NCI-H82 (cell line): Measurements from ENCODE around the gene SPIRE1.
"Not testable (repeated sequence)": the region's sequence is repeated elsewhere in the genome, so short reads cannot be mapped to it uniquely, and the experiment has no call there.

Experiments
- DNase-seq: peaks from one replicate; lab custom pipeline; 2025; lab: John Stamatoyannopoulos, UW

Gene SPIRE1

GRCh38 chr18:12552879-12553242 is 105.0 kb downstream of the SPIRE1 start:
- DNase-seq: no peak

DNA sequence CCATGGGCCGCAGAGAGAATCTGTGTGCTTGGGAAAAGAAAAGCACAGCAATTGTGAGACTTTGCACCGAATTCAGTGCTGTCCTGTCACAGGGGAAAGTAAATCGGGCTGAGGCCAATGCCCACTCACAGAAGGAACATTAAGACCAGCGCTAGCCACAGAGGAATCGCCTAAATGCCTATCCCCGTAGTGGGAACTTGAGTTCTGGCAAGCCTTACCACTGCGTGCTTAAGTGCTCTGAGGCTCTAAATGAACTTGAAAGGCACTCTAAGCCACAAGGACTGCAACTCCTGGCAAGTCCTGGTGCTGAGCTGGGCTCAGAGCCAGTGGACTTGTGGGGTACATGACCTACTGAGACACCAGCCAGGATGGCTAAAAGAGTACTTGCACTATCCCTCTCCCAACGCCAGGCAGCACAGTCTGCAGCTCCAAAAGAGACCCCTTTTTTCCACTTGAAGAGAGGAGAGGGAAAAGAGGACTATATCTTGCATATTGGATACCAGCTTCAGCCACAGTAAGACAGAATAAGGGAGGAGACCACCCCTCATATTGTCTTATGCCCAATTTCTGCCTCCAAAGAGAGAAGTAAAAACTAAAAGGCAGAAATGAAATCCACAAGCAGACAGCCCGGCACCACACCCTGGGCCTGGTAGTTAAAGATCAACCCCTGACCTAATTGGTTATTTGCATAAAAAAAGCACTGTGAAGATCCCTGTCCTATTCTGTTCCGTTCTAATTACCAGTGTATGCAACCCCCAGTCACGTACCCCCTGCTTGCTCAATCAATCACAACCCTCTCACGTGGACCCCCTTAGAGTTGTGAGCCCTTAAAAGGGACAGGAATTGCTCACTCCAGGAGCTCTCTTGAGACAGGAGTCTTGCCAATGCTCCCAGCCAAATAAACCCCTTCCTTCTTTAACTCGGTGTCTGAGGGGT is 105.7 kb downstream of the SPIRE1 start:
- DNase-seq: not testable (repeated sequence)

- not testable (repeated sequence) for DNase-seq
Observed at GRCh38 chr18:12551466-12551865, 106.4 kb downstream of the SPIRE1 start.

- no peak for DNase-seq
Observed at GRCh38 chr18:12543697-12544096, 114.2 kb downstream of the SPIRE1 start.

DNA sequence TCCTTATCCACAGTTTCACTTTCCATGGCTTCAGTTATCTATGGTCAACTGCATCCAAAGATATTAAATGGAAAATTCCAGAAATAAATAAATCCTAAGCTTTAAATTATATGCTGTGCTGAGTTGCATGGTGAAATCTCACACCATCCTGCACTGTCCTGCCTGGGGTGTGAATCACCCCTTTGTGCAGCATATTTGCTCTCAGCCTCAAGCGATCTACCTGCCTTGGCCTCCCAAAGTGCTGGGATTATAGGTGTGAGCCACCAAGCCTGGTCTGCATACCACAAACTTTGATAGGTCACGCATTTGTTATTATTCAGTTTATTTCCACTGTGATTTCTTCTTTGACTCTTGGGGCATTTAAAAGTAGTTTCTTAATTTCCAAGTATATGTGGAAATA is 117.2 kb downstream of the SPIRE1 start:
- no peak for DNase-seq

DNA sequence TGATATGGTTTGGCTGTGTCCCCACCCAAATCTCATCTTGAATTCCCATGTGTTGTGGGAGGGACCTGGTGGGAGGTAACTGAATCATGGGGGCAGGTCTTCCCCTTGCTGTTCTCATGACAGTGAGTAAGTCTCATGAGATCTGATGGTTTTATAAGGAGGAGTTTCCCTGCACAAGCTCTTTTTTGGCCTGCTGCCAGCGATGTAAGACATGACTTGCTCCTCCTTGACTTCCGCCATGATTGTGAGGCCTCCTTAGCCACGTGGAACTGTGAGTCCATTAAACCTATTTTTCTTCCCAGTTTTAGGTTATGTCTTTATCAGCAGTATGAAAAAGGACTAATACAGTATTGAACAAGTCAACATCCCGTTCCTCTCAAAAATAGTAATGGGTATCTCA is 118.7 kb downstream of the SPIRE1 start:
- peak; percentile 19 for DNase-seq

DNA sequence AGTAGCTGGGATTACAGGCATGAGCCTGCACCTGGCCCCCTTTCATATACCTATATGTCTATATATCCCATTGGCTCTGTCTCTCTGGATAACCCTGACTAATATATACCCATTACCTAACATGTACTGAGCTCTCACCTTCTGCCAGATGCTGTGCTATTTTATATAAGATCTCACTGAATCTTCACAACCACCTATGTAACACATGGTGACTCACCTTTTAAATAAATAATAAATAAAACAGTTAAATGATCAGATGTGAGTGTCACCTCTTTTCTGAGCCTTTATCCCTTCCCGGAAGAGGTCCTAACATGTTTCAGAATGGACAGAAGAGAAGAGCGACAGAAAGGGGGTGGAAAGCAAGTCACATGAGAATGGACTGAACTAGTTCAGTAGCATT is 123.1 kb downstream of the SPIRE1 start:
- DNase-seq: no peak

DNA sequence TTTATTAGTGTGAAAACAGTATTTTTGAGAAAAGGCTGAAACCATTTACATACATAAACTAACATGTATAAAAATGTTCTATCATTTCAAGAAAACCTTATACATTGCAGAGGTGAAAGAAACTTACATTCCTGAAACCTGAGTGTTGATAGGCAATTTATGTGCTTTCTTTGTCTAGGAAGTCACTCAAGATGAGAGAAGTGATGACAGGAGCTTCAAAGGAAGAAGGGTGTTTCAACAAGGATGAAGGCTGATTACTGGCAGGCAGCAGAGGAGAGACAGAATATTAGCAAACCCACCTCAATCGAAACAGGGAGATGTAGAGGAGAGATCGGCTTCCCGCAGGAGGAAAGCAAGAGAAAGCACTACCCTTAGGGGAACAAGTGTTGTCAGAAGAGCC is 125.2 kb downstream of the SPIRE1 start:
- no peak for DNase-seq

DNA sequence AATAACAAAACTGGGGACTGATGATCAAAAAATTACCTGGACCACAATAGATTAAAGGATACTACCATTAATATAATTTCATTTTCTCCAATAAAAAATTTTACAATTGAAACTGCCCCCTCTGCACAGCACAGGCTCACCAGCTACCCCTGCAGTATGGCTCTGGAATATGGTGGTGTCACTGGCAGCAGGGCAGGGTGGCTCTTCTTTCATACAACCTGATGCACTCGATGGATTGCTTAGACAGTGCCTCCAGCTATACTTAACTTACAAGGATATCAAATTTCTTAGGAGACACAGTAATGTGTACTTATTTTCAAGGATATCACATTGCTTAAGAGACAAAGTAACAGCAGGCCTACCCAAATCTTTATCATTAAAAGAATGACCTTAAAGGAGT is 126.2 kb downstream of the SPIRE1 start:
- peak; percentile 22 for DNase-seq

DNA sequence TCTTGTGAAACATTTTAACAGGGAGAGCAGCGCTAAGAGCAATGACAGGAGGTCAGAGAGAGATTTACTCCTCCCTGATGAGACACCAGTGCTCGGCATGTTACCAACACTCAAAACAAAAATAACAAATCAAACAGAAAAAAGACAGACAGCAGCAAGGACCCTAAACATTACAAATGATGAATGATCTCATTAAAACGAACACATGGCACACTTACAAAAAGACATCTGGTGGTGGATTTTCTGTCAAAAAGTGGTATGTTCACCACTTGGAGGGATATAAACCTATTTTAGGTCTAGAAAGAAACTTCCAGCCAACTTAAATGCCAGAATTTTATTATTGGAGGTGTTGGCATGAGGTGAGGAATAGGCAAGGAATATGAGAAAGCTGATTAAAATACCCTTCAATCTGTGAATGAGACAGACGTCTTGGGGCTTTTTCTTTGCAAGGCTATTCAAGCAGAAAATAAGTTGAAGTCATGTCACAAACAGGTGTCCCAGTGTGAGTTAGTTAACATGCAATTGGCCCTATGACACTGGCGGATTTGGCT is 137.4 kb downstream of the SPIRE1 start:
- peak; percentile 61 for DNase-seq

DNA sequence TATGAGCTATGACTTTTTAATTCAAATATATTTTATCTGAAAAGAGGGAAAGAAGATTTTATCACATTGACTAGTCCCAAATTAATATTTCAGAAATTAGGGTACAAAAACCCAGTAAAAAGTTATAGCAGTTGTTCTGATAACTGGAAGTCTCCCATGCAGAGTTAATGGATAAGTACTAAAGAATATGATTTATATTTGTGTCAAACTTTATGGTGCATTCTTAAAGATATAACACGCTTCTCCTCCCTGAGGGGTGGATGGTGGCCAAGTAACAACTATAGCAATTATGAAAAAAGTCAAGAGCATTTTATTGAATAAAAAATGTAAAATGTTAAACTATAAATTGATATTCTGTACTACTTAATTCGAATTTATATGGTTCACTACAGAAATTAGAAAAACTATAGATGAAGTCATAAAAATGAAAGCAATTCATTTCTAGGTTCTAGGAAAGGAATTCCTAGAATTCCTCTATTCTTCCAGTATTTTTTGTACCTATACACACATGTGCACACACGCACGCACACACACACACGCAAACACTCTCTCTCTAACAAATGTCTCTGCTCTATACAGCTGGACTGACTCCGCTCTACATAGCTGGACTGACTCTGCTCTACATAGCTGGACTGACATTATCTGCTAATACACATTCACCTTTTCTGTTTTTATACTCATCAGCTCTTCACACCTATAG is 138.9 kb downstream of the SPIRE1 start:
- DNase-seq: peak; percentile 45

DNA sequence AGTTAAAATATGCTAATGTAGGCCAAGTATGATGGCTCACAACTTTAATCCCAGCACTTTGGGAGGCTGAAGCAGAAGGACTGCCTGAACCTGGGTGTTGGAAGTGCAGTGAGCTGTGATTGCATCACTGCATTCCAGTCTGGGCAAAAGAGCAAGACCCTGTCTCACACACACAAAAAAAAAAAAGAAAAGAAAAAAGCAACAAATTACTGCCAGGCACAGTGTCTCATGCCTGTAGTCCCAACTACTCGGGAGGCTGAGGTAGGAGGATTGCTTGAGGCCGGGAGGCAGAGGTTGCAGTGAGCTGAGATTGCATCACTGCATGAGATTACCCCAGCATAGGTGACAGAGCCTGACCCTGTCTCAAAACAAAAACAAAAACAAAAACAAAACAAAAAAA is 139.6 kb downstream of the SPIRE1 start:
- no peak for DNase-seq

DNA sequence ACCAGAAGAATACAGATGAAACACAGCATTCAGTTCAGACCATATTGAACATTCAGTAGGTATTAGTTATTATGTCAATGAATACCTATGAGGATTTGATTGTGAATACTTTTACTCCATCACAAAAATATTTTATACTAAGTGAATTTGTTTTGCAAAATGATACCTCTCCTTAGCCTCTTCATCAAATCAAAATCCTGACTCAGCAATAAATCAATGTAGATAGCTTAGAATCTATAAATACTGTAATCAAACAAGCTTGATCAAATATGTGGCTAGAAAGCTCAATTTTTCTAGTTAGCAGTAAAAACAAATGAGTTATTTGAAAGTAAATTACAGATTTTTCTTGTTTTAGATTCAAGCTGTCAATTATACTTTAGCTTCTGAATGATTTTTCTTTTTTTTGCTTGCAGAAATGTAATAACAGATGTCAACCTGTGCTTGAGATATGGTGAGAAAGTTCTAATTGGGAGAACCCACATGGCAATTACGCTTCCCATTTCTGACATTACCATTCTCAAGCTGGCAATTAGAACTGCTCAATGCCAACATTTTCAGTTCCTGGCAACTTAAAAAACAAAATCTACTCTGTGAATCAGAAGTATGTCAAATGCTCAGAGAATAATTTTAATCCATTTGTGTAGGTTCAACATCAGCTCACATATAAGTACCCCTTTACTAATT is 140.6 kb downstream of the SPIRE1 start:
- DNase-seq: no peak

DNA sequence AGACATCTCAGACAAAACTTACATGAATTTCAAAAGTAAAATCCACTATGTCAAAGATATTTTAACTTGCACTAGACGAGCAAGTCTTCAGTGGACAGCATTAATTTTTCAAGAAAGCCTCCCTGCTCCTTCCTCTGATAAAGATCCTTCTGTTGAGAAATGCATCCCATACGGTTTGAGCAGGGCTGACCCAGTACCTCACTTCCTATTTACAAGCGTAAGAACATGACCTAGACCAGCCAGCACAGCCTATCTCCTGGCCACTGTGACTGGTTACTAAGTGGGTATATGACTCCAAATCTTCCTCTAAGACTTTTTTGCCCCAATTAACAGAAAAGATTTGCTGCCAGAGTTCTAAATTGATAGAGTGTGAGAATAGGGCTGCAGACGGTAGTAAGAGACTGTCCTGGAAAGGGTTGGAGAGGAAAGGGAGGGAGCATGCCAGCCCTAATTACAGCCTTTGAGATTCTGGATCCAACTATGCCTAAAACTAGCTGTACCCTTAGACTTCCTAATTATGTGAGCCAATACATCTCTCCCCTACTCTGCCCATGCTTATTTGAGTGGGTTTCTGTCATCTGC is 141.8 kb downstream of the SPIRE1 start:
- no peak for DNase-seq

DNA sequence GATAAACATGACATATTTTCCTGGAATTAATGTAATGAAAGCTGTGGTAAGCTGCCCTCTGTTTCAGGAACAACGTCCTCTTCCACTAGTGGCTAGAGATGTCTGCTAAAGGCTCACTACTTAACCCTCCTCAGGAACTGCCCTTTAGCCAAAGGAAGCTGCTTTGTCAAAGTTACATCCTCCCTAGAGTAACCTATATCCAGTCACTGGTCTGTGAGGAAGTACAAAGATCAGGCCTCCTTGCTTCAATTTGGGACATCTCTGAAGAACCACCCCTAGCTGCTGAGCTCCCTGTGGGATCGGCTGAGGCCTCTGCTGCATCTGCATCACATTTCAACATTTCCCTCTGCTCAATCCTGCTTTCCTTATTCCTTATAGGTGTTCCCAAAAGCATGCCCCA is 142.4 kb downstream of the SPIRE1 start:
- no peak for DNase-seq

DNA sequence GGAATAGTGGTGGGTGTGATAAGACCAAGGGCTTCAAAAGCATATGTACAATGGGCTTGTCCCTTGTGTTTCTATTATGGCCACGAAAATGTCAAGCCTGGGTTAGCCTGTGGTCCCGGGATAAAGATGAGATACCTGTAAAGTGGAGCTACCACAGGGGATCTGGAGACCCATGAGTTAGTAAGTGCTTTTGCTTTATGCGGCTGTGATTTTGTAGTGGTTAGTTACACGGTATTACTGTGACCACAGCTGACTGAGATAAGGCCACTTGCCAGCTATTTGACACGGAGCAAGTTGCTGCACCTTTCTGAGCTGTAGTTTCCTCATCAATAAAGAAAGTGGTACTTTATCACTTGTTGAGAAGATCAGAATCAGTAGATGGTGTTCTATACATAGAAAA is 150.9 kb downstream of the SPIRE1 start:
- no peak for DNase-seq

DNA sequence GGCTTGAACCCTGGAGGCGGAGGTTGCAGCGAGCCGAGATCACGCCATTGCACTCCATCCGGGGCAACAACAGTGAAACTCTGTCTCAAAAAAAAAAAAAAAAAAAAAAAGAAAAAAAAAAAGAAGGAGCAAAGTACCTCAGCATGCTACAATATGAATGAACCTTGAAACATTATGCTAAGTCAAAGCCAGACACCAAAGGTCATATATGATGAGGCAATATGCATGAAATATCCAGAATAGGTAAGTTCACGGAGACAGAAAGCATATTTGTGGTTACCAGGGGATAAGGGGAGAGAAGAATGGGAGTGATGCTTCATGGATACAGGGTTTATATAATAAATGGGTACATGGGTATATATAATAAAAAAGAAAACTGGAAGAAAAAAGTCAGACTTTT is 156.9 kb downstream of the SPIRE1 start:
- DNase-seq: no peak

GRCh38 chr18:12497839-12498238 is 160.1 kb downstream of the SPIRE1 start:
- no peak for DNase-seq

- DNase-seq: no peak
Observed at GRCh38 chr18:12497296-12497695, 160.6 kb downstream of the SPIRE1 start.

GRCh38 chr18:12492907-12493306 is 165.0 kb downstream of the SPIRE1 start:
- peak; percentile 66 for DNase-seq

DNA sequence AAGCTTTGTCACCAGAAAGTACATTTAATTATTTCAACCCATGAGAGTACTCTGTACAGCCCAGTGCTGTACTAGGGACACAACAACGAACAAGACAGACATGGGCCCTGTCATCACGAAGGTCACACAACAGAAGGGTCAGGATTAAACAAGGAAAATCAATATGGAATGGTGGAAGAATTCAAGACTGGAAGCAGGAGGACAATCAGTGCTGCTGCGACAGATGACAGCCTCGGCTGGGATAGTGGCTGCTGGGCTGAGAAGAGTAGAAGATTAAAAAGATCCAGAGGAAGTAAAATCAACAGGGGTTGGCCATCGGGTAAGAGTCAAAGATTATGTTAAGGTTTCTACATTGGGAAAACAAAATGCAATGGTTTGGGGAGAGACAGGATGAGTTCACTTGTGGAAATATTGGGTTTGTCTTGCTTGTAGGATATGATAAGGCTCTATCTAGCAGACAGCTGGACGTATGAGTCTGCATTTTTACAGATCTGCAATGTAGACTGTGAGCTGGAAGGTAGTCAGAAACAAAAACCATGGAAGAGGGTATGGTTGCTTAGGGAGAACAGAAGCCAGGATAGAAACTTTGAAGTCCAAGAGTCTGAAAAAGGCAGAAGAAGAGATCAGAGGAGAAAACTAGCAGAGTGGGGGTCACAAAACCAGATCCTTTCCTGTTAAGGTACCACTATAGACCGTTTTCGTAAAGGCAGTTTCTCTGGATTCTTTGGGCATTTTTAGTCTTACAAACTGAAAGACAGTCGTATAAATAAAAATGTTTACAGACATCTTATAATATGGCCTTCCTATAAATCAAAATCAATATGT is 166.1 kb downstream of the SPIRE1 start:
- DNase-seq: no peak
